Measurements from ENCODE around the gene CRYBG1.

Gene CRYBG1

GRCh38 chr6:106522562-106523250 lies 162.2 kb downstream of the CRYBG1 start:
- DNase-seq = no peak

GRCh38 chr6:106525107-106525881 lies 164.8 kb downstream of the CRYBG1 start:
- DNase-seq = no peak

GRCh38 chr6:106525882-106526275 lies 165.4 kb downstream of the CRYBG1 start:
- no peak for DNase-seq

GRCh38 chr6:106527117-106527516 lies 166.6 kb downstream of the CRYBG1 start:
- no peak for DNase-seq

- DNase-seq = no peak
These were observed 167.5 kb downstream of the CRYBG1 start for GRCh38 chr6:106527979-106528378.

- DNase-seq = no peak
These were observed 168.0 kb downstream of the CRYBG1 start for GRCh38 chr6:106528521-106528920.

GRCh38 chr6:106529438-106529837 lies 168.9 kb downstream of the CRYBG1 start:
- DNase-seq = no peak

- no peak for DNase-seq
These were observed 169.5 kb downstream of the CRYBG1 start for GRCh38 chr6:106530026-106530425.

- no peak for DNase-seq
These were observed 170.0 kb downstream of the CRYBG1 start for GRCh38 chr6:106530502-106530901.

- DNase-seq = no peak
These were observed 172.5 kb downstream of the CRYBG1 start for GRCh38 chr6:106533054-106533453.

- no peak for DNase-seq
These were observed 173.5 kb downstream of the CRYBG1 start for GRCh38 chr6:106534004-106534403.

GRCh38 chr6:106534564-106534982 lies 174.1 kb downstream of the CRYBG1 start:
- no peak for DNase-seq

- no peak for DNase-seq
These were observed 174.5 kb downstream of the CRYBG1 start for GRCh38 chr6:106535012-106535411.

GRCh38 chr6:106536357-106536756 lies 175.8 kb downstream of the CRYBG1 start:
- DNase-seq = no peak

- no peak for DNase-seq
These were observed 176.3 kb downstream of the CRYBG1 start for GRCh38 chr6:106536851-106537250.

- DNase-seq = no peak
These were observed 177.1 kb downstream of the CRYBG1 start for GRCh38 chr6:106537662-106538061.

GRCh38 chr6:106538145-106538544 lies 177.6 kb downstream of the CRYBG1 start:
- no peak for DNase-seq

GRCh38 chr6:106539936-106540335 lies 179.4 kb downstream of the CRYBG1 start:
- DNase-seq = peak in 2 of 56 donors; percentile 1 to 4

GRCh38 chr6:106540432-106540831 lies 179.9 kb downstream of the CRYBG1 start:
- no peak for DNase-seq

- no peak for DNase-seq
These were observed 180.4 kb downstream of the CRYBG1 start for GRCh38 chr6:106540907-106541306.

- no peak for DNase-seq
These were observed 185.8 kb downstream of the CRYBG1 start for GRCh38 chr6:106546261-106546690.

- no peak for DNase-seq
These were observed 186.3 kb downstream of the CRYBG1 start for GRCh38 chr6:106546691-106547414.
